ENCODE data around the gene GABBR1. TPM values are rescaled to one million over a fixed set of nuclear protein-coding genes. Genes with fewer than 3 reads are reported as not detected.
"Not testable (repeated sequence)": the region's sequence is repeated elsewhere in the genome, so short reads cannot be mapped to it uniquely, and the experiment has no call there.

The GABBR1 gene
- total RNA-seq, 4 donors from 2014 or later = 4.7 to 92.4 (median 16.9) TPM

- Histone ChIP-seq H3K4me1 (no peaks in the 10 kb centered on the region), H3K27ac (no peak overlapping the region), H3K4me3 (no peak overlapping the region), H3K27me3 (no peaks in the 10 kb centered on the region), H3K36me3 (no peaks in the 10 kb centered on the region), H3K9me3 (no peaks in the 10 kb centered on the region)
- TF ChIP-seq CTCF (IDR thresholded peaks at IDR 0.05) = no peak
- TF ChIP-seq POLR2A (IDR thresholded peaks at IDR 0.05) = no peak
- DNase-seq = no peak
These were observed 45.1 kb upstream of the GABBR1 start for GRCh38 chr6:29678114-29678513.

- no peak overlapping the region for H3K27ac ChIP-seq
- no peak for TF ChIP-seq POLR2A (IDR thresholded peaks at IDR 0.05)
- TF ChIP-seq CTCF (IDR thresholded peaks at IDR 0.05) = no peak
- H3K4me3 ChIP-seq = no peak overlapping the region
- no peaks in the 10 kb centered on the region for H3K27me3 ChIP-seq
- H3K36me3 ChIP-seq = no peaks in the 10 kb centered on the region
- no peaks in the 10 kb centered on the region for H3K4me1 ChIP-seq
- no peaks in the 10 kb centered on the region for H3K9me3 ChIP-seq
- DNase-seq = no peak
These were observed 44.1 kb upstream of the GABBR1 start for GRCh38 chr6:29676981-29677601.

- H3K27ac ChIP-seq = no peak overlapping the region
These were observed 42.6 kb upstream of the GABBR1 start for GRCh38 chr6:29675561-29675960.

DNA sequence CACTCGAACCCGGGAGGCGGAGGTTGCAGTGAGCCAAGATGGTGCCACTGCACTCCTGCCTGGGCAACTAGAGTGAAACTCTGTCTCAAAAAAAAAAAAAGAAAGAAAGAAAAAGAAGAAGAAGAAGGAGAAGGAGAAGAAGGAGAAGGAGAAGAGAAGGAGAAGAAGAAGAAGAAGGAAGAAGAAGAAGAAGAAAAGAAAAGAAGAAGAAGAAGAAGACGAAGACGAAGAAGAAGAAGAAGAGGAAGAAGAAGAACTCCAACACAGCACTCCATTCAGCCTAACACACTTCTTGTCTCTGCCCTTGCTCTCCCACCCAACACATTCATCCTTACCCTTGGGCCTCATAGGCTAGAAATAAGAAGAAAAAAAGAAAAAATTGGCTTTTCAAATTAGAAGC is 41.0 kb upstream of the GABBR1 start:
- Histone ChIP-seq H3K4me1 (no peaks in the 10 kb centered on the region), H3K27me3 (no peaks in the 10 kb centered on the region), H3K36me3 (no peaks in the 10 kb centered on the region), H3K4me3 (no peak overlapping the region), H3K9me3 (no peaks in the 10 kb centered on the region), H3K27ac (no peak overlapping the region)
- no peak for TF ChIP-seq POLR2A (IDR thresholded peaks at IDR 0.05)
- no peak for TF ChIP-seq CTCF (IDR thresholded peaks at IDR 0.05)
- no peak for DNase-seq

More at GRCh38 chr6:29675561-29675960, 42.6 kb upstream of the GABBR1 start:
- Histone ChIP-seq H3K27me3 (no peaks in the 10 kb centered on the region), H3K4me1 (no peaks in the 10 kb centered on the region), H3K4me3 (no peak overlapping the region), H3K9me3 (no peaks in the 10 kb centered on the region), H3K36me3 (no peaks in the 10 kb centered on the region)
- TF ChIP-seq POLR2A (IDR thresholded peaks at IDR 0.05) (no peak), CTCF (IDR thresholded peaks at IDR 0.05) (no peak)
- no peak for DNase-seq

DNA sequence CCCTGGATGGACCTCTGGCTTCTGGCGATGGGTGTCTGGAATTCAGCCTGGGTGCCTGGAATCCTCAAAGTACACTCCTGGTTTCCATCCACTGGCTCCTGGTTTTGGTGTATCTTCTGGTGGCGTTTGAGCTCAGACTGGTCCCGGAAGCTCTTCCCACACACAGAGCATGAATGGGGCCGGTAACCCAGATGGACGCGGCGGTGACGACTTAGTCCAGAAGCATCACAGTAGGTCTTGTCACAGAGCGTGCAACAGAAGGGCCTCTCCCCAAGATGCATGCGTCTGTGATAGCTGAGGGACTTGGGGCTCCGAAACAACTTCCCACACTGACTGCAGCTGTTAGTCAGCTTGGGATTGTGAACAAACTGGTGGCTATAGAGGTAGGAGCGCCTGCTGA is 40.2 kb upstream of the GABBR1 start:
- no peaks in the 10 kb centered on the region for H3K27me3 ChIP-seq
- no peak overlapping the region for H3K4me3 ChIP-seq
- no peak overlapping the region for H3K27ac ChIP-seq
- H3K9me3 ChIP-seq = no peaks in the 10 kb centered on the region
- no peak for DNase-seq
- TF ChIP-seq POLR2A (IDR thresholded peaks at IDR 0.05) = no peak
- no peak for TF ChIP-seq CTCF (IDR thresholded peaks at IDR 0.05)
- no peaks in the 10 kb centered on the region for H3K36me3 ChIP-seq
- H3K4me1 ChIP-seq = no peaks in the 10 kb centered on the region

GRCh38 chr6:29672116-29672515 is 39.1 kb upstream of the GABBR1 start:
- H3K4me1 ChIP-seq, DNase-seq, H3K27me3 ChIP-seq, H3K4me3 ChIP-seq, H3K9me3 ChIP-seq, H3K27ac ChIP-seq, H3K36me3 ChIP-seq: not testable (repeated sequence)
